IMR-90 (cell line): ENCODE data around the gene ITPR2. TPM values are rescaled to one million over a fixed set of nuclear protein-coding genes. Genes with fewer than 3 reads are reported as not detected.

Source experiments
- ATAC-seq: fragments of 200-7000 bp; cut with Tn5 transposase; 2 replicates; pipeline ENCODE4 v1.9.1; 2020; ENCODE audit warnings: low read depth, mild to moderate bottlenecking, moderate library complexity
- BruUV-seq: library from RNA; stranded (reverse); fragments of 400-500 nt; replicated peaks from 2 replicates; lab custom pipeline; 2021; lab: Mats Ljungman, UMichigan
- CTCF ChIA-PET: fragments of 300-600 bp; formaldehyde crosslinking; extraction: SDS; loops from one replicate; lab custom pipeline; 2021; ENCODE audit warnings: antibody characterized with exemption; lab: Yijun Ruan, JAX
- POLR2A ChIA-PET: fragments of 300-600 bp; sonication (Branson Sonifier 250); formaldehyde crosslinking; loops from one replicate; lab custom pipeline; 2022; ENCODE audit warnings: antibody characterized with exemption; ENCODE audit not compliant: unreplicated experiment; lab: Charles Lee
- DNase-seq: peaks from one replicate; pipeline ENCODE4 v3.0.0; 2013
- H2AFZ ChIP-seq: replicated peaks from 2 replicates; pipeline ENCODE3; 2013; ENCODE audit warnings: low read length, mild to moderate bottlenecking; ENCODE audit not compliant: poor library complexity
- H2AK5ac ChIP-seq: 2 replicates; pipeline ENCODE4 v1.6.1; 2013; ENCODE audit warnings: low read depth, low read length, inconsistent platforms
- H2AK9ac ChIP-seq: replicated peaks from 2 replicates; pipeline ENCODE3; 2013; ENCODE audit warnings: mild to moderate bottlenecking, low read depth, low read length, moderate library complexity; ENCODE audit not compliant: poor library complexity
- H2BK120ac ChIP-seq: 2 replicates; pipeline ENCODE4 v1.6.1; 2013; ENCODE audit warnings: low read depth, low read length, inconsistent platforms
- H2BK15ac ChIP-seq: 3 replicates; pipeline ENCODE4 v1.6.1; 2013; ENCODE audit warnings: low read depth, low read length, inconsistent platforms
- H2BK20ac ChIP-seq: 2 replicates; pipeline ENCODE4 v1.6.1; 2013; ENCODE audit warnings: low read depth, mild to moderate bottlenecking, inconsistent platforms, low read length, moderate library complexity
- H2BK5ac ChIP-seq: 2 replicates; pipeline ENCODE4 v1.6.1; 2013; ENCODE audit warnings: mild to moderate bottlenecking, low read depth, low read length, inconsistent platforms; ENCODE audit not compliant: poor library complexity, severe bottlenecking
- H3K14ac ChIP-seq: replicated peaks from 2 replicates; pipeline ENCODE4 v1.6.1; 2013; ENCODE audit warnings: low read depth, low read length, inconsistent platforms
- H3K18ac ChIP-seq: 2 replicates; pipeline ENCODE4 v1.6.1; 2013; ENCODE audit warnings: low read depth, low read length, control low read depth
- H3K23ac ChIP-seq: 2 replicates; pipeline ENCODE4 v1.6.1; 2013; ENCODE audit warnings: low read depth, low read length, inconsistent platforms
- H3K27ac ChIP-seq: 2 replicates; pipeline ENCODE4 v1.5.1; 2013; ENCODE audit warnings: mild to moderate bottlenecking, control low read depth, low read length; ENCODE audit not compliant: insufficient read depth
- H3K27me3 ChIP-seq: 2 replicates; pipeline ENCODE4 v1.6.1; 2013; ENCODE audit warnings: low read length; ENCODE audit not compliant: control insufficient read depth, insufficient read depth
- H3K36me3 ChIP-seq: 2 replicates; pipeline ENCODE4 v1.6.1; 2013; ENCODE audit warnings: low read length, mixed read lengths; ENCODE audit not compliant: control insufficient read depth, insufficient read depth
- H3K4ac ChIP-seq: 2 replicates; pipeline ENCODE4 v1.6.1; 2013; ENCODE audit warnings: low read depth, low read length, inconsistent platforms
- H3K4me1 ChIP-seq: 2 replicates; pipeline ENCODE4 v1.6.1; 2013; ENCODE audit warnings: low read length, mixed read lengths; ENCODE audit not compliant: control insufficient read depth, insufficient read depth
- H3K4me2 ChIP-seq: 2 replicates; pipeline ENCODE4 v1.6.1; 2013; ENCODE audit warnings: low read depth, mild to moderate bottlenecking, control low read depth, low read length, moderate library complexity
- H3K4me3 ChIP-seq: 2 replicates; pipeline ENCODE4 v1.5.1; 2013; ENCODE audit warnings: low read depth, mild to moderate bottlenecking, control low read depth, low read length, moderate library complexity; ENCODE audit not compliant: insufficient read depth
- H3K56ac ChIP-seq: 2 replicates; pipeline ENCODE4 v1.6.1; 2013; ENCODE audit warnings: low read length, inconsistent platforms; ENCODE audit not compliant: insufficient read depth; ENCODE audit errors: extremely low read depth
- H3K79me1 ChIP-seq, 2 experiments: 2 replicates each; pipeline ENCODE4 v1.6.1; 2013; ENCODE audit warnings: low read length in 2 of 2, inconsistent platforms in 1 of 2, low read depth in 1 of 2
- H3K9ac ChIP-seq: 2 replicates; pipeline ENCODE4 v1.6.1; 2013; ENCODE audit warnings: low read depth, low read length, control low read depth
- H3K9me1 ChIP-seq: 2 replicates; pipeline ENCODE4 v1.6.1; 2013; ENCODE audit warnings: low read length, inconsistent platforms; ENCODE audit not compliant: insufficient read depth
- H3K9me3 ChIP-seq: 2 replicates; pipeline ENCODE4 v1.6.1; 2013; ENCODE audit warnings: low read length; ENCODE audit not compliant: control insufficient read depth, insufficient read depth
- H4K20me1 ChIP-seq: 2 replicates; pipeline ENCODE4 v1.6.1; 2013; ENCODE audit warnings: low read length, inconsistent platforms; ENCODE audit not compliant: insufficient read depth
- H4K5ac ChIP-seq: 2 replicates; pipeline ENCODE4 v1.6.1; 2013; ENCODE audit warnings: mild to moderate bottlenecking, low read depth, low read length, control low read depth
- H4K8ac ChIP-seq, 2 experiments: 2 replicates each; pipeline ENCODE4 v1.6.1; 2013; ENCODE audit warnings: low read depth in 2 of 2, low read length in 2 of 2, control low read depth in 1 of 2, inconsistent platforms in 1 of 2
- H4K91ac ChIP-seq: 2 replicates; pipeline ENCODE4 v1.6.1; 2013; ENCODE audit warnings: low read depth, low read length, inconsistent platforms; ENCODE audit not compliant: insufficient read depth
- NFE2L2 ChIP-seq: fragments of 150-350 bp; IDR thresholded peaks from 2 replicates; pipeline ENCODE4 v1.6.1; 2016; ENCODE audit warnings: low read depth, mild to moderate bottlenecking, low read length
- RAD21 ChIP-seq: IDR thresholded peaks from 2 replicates; pipeline ENCODE4 v1.6.1; 2012; ENCODE audit warnings: low read length, improper control_type of control experiment
- RCOR1 ChIP-seq: IDR thresholded peaks from 2 replicates; pipeline ENCODE4 v1.6.1; 2012; ENCODE audit warnings: mild to moderate bottlenecking, low read length, improper control_type of control experiment; ENCODE audit not compliant: insufficient replicate concordance
- WGBS, 2 experiments: methylation state at CpG; one replicate each; pipeline versions ENCODE4 v1.1.5 to v1.1.7; 2013; ENCODE audit warnings: missing lambda C conversion rate in 2 of 2; ENCODE audit not compliant: insufficient read length in 1 of 2; ENCODE audit errors: extremely low coverage in 2 of 2; 5-methylcytosine and 5-hydroxymethylcytosine counted together
- dilution Hi-C: fragments of 300-500 bp; cut with HindIII; formaldehyde crosslinking; loops from one replicate; pipeline ENCODE4 v1.14.3; 2018; ENCODE audit warnings: low sequenced_read_pairs; ENCODE audit not compliant: unreplicated experiment
- in situ Hi-C: fragments of 300-500 bp; cut with MboI; formaldehyde crosslinking; loops from 3 replicates; pipeline ENCODE4 v1.14.3; 2019; ENCODE audit warnings: low sequenced_read_pairs, inconsistent platforms, mixed read lengths
- intact Hi-C: fragments of 100-400 bp; cut with micrococcal nuclease; formaldehyde crosslinking; loops from 2 replicates; pipeline ENCODE4 v1.10.0; 2022
- polyA plus RNA-seq, 3 experiments: library from polyadenylated mRNA; depleted of rRNA; stranded (reverse); fragments of >200 nt; gene quantifications; 2 replicates each; pipeline ENCODE4 v1.2.3, GENCODE V29; 2012; ENCODE audit warnings: low replicate concordance in 1 of 3
- total RNA-seq: library from RNA; depleted of rRNA; stranded (reverse); fragments of >200 nt; gene quantifications from 2 replicates; pipeline ENCODE4 v1.2.3, GENCODE V29; 2012
- TF ChIP-seq, protein P1 (sequence below): fragments of 150-350 bp; IDR thresholded peaks from 2 replicates; pipeline ENCODE4 v1.6.1; 2017; ENCODE audit warnings: mild to moderate bottlenecking, antibody characterized with exemption, low read length, low read depth

ITPR2 gene
- total and polyA plus RNA-seq, 2 of the 4 experiments (the other 2 are of a cell fraction): 1.2 to 9.0 TPM

DNA sequence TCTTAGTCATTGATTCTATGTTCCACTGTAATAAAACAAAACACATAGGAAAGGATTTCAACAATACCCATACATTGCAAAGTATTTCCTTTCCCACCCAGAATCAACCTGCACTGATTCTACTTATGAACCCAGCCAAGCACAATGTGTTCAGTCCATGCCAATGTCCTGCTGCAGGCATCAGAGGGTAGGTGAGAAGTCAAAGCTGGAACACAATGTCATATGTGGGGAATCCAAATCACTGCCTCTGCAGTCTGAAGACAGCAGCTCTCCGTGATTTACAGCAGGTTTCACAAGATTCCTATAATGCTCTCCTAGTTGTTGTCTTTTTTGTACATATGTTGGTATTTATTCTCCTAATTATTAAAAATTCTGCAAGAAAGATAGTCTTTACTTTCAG lies 25.7 kb downstream of the ITPR2 start:
- Histone ChIP-seq H4K5ac (no peak overlapping the region), H3K9me1 (no peaks in the 10 kb centered on the region), H3K9me3 (no peaks in the 10 kb centered on the region), H4K91ac (no peak overlapping the region), H3K4me3 (no peak overlapping the region), H3K4me2 (no peak overlapping the region), H3K56ac (no peak overlapping the region), H2BK120ac (no peak overlapping the region), H4K8ac (no peak overlapping the region), H2BK20ac (no peak overlapping the region), H2AK9ac (peak overlapping the region; percentile 66), H2BK15ac (no peak overlapping the region), H3K9ac (no peak overlapping the region), H3K36me3 (no peaks in the 10 kb centered on the region), H3K18ac (no peak overlapping the region), H3K4me1 (peaks cover 2% of the 10 kb centered on the region; the same call in 1 of the 2 replicates), H3K4ac (no peak overlapping the region), H3K27ac (no peak overlapping the region), H2AK5ac (no peak overlapping the region), H3K23ac (0 out of 2 replicates have a peak overlapping the region, but pooled peaks have one; percentile 67), H3K14ac (no peak overlapping the region), H4K20me1 (no peaks in the 10 kb centered on the region), H2BK5ac (no peak overlapping the region), H3K79me1 (peaks cover 3% of the 10 kb centered on the region in 2 experiments; a peak in 1 of 4 replicates), H2AFZ (no peak overlapping the region), H3K27me3 (no peaks in the 10 kb centered on the region)
- ATAC-seq: no peak
- dilution Hi-C loops: no loop called here
- ChIA-PET CTCF (interaction anchor here (0.8 kb wide), 1 partner anchor 106 kb away, joined by 3 read pairs; no protein-coding TSS in a partner anchor), POLR2A (no interaction called here)
- intact Hi-C loops: no loop called here
- no CpG with 5 or more reads among the region's 1 CpG for WGBS, 2 experiments
- TF ChIP-seq RAD21: no peak
- TF ChIP-seq NFE2L2: no peak
- TF ChIP-seq, protein P1, sequence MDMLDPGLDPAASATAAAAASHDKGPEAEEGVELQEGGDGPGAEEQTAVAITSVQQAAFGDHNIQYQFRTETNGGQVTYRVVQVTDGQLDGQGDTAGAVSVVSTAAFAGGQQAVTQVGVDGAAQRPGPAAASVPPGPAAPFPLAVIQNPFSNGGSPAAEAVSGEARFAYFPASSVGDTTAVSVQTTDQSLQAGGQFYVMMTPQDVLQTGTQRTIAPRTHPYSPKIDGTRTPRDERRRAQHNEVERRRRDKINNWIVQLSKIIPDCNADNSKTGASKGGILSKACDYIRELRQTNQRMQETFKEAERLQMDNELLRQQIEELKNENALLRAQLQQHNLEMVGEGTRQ: no peak
- no peak for TF ChIP-seq RCOR1
- in situ Hi-C loops: no loop called here
- no TSS peak for BruUV-seq
- DNase-seq: no peak
